Measurements from ENCODE around the gene TPSB2.
"Not testable (repeated sequence)": the region's sequence is repeated elsewhere in the genome, so short reads cannot be mapped to it uniquely, and the experiment has no call there.

TPSB2 gene

DNA sequence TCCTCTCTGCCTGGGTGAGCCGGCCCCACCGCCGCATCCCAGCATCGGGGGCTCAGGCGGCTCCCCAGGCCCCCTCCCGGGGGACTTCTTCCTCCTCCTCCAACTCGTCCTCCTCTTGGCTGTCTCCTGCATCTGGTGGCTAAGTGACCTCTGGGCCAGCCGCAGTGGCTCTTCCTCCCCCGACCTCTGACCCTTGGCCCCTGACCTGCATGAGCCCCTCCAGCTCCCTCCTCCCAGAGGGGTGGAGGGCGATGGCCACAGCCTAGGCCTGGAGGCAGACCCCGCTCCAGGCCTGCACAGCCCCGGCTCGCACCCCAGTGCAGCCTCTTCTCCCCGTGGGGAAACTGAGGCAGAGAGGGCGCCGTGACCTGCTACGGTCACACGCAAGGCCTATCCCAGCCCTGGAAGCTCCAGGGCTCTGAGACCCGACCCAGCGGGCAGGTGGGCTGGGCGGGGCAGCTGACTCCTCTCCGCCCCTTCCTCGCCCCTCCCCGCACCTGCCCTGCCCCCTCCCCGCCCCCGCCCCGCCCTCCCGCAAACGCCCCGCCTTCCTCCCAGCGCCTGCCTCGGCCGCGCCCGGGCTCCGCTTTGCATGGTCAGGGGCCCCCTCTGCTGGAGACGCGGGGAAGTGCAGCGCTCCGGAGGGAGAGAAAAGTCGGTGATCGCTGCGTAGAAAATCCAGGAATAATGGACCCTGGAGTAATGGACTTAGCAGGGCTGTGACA lies 19.2 kb upstream of the TPSB2 start:
- H3K9me3 ChIP-seq (replicated peaks; ENCODE audit: low read length); H3K36me3 ChIP-seq (ENCODE audit: insufficient read depth, low read length); H3K4me3 ChIP-seq (ENCODE audit: low read length): not testable (repeated sequence)

DNA sequence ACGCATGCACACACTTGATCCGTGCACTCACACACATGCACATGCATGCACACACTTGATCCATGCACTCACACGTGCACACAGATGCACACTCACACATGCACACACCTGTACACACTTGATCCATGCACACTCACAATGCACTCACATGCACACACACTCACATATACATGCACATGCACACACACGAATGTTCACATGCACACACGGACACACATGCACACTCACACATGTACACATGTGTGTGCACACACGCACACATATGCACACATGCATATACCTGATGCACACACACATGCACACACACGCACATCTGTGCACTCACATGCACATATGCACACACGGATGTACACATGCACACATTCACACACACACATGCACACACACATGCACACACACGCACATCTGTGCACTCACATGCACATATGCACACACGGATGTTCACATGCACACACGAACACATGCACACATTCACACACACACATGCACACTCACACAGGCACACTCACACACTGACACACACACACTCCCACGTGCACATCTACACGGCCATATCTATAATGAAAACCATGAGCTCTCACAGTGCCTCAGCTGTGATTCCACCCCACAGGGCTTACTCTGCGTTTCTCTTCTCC lies 18.0 kb upstream of the TPSB2 start:
- not testable (repeated sequence) for H3K9ac ChIP-seq (ENCODE audit: low read depth, low read length); H3K4me1 ChIP-seq (ENCODE audit: control insufficient read depth, insufficient read depth, low read length); H3K4me3 ChIP-seq (ENCODE audit: low read length); H3K4me2 ChIP-seq (ENCODE audit: low read length); H3K36me3 ChIP-seq (ENCODE audit: insufficient read depth, low read length); H3K9me3 ChIP-seq (replicated peaks; ENCODE audit: low read length)
- peaks cover 20% of the 10 kb centered on the region for H3K27me3 ChIP-seq (ENCODE audit: control insufficient read depth, insufficient read depth, low read length)

More for the DNA sequence above, 19.2 kb upstream of the TPSB2 start:
- H3K4me2 ChIP-seq (ENCODE audit: low read length); H3K4me1 ChIP-seq (ENCODE audit: control insufficient read depth, insufficient read depth, low read length); H3K9ac ChIP-seq (ENCODE audit: low read depth, low read length): not testable (repeated sequence)
- peaks cover 20% of the 10 kb centered on the region for H3K27me3 ChIP-seq (ENCODE audit: control insufficient read depth, insufficient read depth, low read length)

DNA sequence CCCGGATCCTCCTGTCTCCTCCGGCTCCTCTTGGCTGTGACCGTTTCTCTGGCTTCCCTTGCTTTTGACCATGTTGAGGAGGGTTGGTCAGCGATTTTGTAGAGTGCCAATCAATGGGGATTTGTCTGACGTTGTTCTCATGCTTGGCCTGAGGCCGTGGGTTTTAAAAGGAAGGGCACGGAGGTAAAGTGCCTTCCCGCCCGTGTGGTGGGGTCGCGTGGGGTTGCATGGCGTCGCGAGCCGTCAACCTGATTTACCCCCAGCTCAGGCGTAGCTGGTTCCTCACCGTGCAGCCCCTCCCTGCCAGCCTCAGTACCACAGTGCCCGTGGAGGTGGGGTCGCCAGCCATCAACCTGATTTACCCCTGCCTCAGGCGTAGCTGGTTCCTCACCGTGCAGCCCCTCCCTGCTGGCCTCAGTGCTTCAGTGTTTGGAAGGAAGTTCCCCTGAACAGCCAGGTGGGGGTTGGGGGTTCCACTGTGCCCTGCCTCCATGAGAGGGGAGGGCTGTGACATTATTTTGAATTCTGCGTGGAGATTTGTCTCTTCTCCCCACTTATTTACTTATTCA lies 15.6 kb upstream of the TPSB2 start:
- Histone ChIP-seq H3K4me1 (ENCODE audit: control insufficient read depth, insufficient read depth, low read length) (no peaks in the 10 kb centered on the region), H3K9ac (ENCODE audit: low read depth, low read length) (no peak overlapping the region), H3K4me2 (ENCODE audit: low read length) (no peak overlapping the region), H3K27me3 (ENCODE audit: control insufficient read depth, insufficient read depth, low read length) (peaks cover 20% of the 10 kb centered on the region), H3K9me3 (replicated peaks; ENCODE audit: low read length) (no peaks in the 10 kb centered on the region), H3K36me3 (ENCODE audit: insufficient read depth, low read length) (no peaks in the 10 kb centered on the region), H3K4me3 (ENCODE audit: low read length) (no peak overlapping the region)

DNA sequence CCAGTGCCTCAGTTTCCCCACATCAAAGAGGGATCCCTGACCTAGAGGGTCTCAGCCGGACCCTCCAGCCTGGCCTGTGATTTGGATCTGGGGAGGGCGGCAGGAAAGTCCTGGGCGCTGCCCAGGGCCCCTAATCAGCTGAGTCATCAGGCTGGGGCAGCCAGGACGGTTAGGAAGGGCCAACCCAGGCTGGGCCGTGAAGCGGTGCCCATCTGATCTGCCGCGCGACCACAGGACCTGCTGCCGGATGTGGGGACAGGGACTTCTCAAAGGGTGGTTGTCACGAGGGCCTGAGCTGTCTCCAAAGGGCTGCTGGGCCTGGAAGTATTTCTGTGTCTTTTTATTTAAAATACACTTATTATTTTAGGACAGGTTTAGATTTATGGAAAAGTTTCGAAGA lies 14.9 kb upstream of the TPSB2 start:
- Histone ChIP-seq H3K4me3 (ENCODE audit: low read length) (no peak overlapping the region), H3K9me3 (replicated peaks; ENCODE audit: low read length) (no peaks in the 10 kb centered on the region), H3K36me3 (ENCODE audit: insufficient read depth, low read length) (no peaks in the 10 kb centered on the region), H3K4me2 (ENCODE audit: low read length) (no peak overlapping the region), H3K9ac (ENCODE audit: low read depth, low read length) (no peak overlapping the region), H3K27me3 (ENCODE audit: control insufficient read depth, insufficient read depth, low read length) (peaks cover 20% of the 10 kb centered on the region), H3K4me1 (ENCODE audit: control insufficient read depth, insufficient read depth, low read length) (no peaks in the 10 kb centered on the region)

DNA sequence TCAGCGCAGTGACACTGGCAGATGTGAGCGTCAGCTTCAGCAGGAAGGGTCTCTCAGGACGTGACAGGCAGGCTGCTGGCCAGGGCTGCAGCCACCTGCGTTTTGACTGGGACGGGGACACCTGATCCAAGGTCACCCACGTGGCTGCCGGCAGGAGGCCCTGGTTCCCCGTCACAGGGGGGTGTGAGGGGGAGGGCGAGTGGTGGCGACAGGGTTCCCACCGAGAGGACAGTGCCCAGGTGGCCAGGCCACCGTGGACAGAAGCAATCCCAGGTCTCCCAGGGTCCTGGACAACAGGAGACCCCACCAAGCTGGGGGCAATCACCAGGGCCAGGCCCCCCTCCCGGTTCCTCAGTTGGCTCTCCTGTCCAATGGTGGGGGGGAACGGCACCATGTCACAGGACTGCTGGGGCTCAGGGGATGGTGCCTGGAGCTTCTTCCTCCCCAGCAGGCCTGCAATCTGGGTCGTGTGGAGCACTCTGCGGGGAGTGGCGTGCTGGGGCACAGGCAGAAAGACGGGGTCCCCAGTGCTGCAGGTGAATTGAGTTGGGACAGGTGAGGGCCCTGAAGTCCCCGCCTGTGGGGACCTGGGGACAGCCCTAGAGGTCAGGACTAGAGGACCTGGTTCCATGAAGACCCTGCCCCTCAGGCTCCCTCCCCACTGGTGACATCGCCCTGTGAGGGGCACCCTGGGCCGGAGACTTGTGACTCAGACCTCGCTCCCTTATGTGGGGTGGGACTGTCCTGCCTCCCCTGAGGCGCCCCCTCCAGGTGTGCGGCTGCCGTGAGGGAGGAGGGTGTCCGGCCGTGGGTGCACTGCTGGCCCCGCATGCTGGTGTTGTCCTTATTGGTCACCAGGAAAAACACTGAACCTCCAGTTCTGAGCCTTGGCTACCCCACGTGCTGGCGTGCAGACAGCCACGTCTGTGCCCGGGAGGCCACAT lies 14.2 kb upstream of the TPSB2 start:
- not testable (repeated sequence) for H3K36me3 ChIP-seq (ENCODE audit: insufficient read depth, low read length); H3K4me3 ChIP-seq (ENCODE audit: low read length); H3K9me3 ChIP-seq (replicated peaks; ENCODE audit: low read length); H3K9ac ChIP-seq (ENCODE audit: low read depth, low read length); H3K4me2 ChIP-seq (ENCODE audit: low read length); H3K4me1 ChIP-seq (ENCODE audit: control insufficient read depth, insufficient read depth, low read length)
- peaks cover 20% of the 10 kb centered on the region for H3K27me3 ChIP-seq (ENCODE audit: control insufficient read depth, insufficient read depth, low read length)

DNA sequence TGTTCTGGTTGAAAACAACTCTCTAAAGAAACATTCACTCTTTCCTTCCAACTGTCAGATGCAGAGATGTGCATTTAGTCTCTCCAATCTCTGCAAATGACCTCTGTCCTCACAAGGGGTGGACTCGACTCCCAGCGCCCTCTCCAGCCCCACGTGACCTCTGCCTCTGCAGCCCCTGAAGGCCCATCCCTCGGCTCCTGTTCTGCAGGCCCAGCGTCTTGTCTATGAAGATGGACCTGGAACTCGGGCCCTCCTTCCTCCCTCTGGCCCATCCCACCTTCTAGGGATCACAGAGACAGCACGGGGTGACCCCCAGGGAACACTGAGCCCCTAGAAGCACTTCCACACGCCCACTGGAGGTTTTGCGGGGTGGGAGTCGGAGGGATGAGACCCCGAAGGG lies 13.4 kb upstream of the TPSB2 start:
- not testable (repeated sequence) for H3K4me1 ChIP-seq (ENCODE audit: control insufficient read depth, insufficient read depth, low read length); H3K4me3 ChIP-seq (ENCODE audit: low read length); H3K9me3 ChIP-seq (replicated peaks; ENCODE audit: low read length); H3K4me2 ChIP-seq (ENCODE audit: low read length); H3K36me3 ChIP-seq (ENCODE audit: insufficient read depth, low read length); H3K9ac ChIP-seq (ENCODE audit: low read depth, low read length)
- peaks cover 20% of the 10 kb centered on the region for H3K27me3 ChIP-seq (ENCODE audit: control insufficient read depth, insufficient read depth, low read length)

DNA sequence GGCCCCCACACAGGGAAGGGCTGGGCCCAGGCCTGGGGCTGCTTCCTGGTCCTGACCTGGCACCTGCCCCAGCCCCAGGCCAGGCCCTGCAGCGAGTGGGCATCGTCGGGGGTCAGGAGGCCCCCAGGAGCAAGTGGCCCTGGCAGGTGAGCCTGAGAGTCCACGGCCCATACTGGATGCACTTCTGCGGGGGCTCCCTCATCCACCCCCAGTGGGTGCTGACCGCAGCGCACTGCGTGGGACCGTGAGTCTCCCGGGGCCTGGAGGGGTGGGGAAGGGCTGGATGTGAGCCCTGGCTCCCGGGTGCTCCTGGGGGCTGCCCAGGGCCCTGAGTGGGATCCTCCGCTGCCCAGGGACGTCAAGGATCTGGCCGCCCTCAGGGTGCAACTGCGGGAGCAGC lies 11.1 kb upstream of the TPSB2 start:
- not testable (repeated sequence) for H3K4me1 ChIP-seq (ENCODE audit: control insufficient read depth, insufficient read depth, low read length); H3K4me3 ChIP-seq (ENCODE audit: low read length); H3K27me3 ChIP-seq (ENCODE audit: control insufficient read depth, insufficient read depth, low read length); H3K4me2 ChIP-seq (ENCODE audit: low read length); H3K9me3 ChIP-seq (replicated peaks; ENCODE audit: low read length); H3K9ac ChIP-seq (ENCODE audit: low read depth, low read length); H3K36me3 ChIP-seq (ENCODE audit: insufficient read depth, low read length)

DNA sequence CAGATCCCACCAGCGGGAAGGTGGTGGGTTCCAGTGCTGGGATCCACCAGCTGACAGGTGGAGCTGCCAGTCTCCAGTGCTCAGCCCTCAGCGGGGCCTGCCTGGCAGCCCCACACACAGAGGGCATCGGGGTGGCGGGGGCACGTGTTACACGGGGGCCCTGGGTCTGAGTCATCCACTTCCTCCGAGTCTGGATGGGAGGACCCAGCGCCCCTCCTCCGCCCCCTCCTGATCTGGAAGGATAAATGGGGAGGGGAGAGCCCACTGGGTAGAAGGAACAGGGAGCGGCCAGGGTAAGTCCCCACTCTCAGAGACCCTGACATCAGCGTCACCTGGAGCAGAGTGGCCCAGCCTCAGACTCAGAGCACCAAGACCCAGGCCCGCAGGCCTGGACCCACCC lies 10.5 kb upstream of the TPSB2 start, which contains the start of gene TPSAB1:
Gene TPSAB1 (plus strand): TSS at position 270 of the 400 bp plus-strand sequence. CDS start 234 bp downstream, outside the sequence.
- H3K4me1 ChIP-seq (ENCODE audit: control insufficient read depth, insufficient read depth, low read length); H3K9me3 ChIP-seq (replicated peaks; ENCODE audit: low read length); H3K27me3 ChIP-seq (ENCODE audit: control insufficient read depth, insufficient read depth, low read length); H3K36me3 ChIP-seq (ENCODE audit: insufficient read depth, low read length); H3K4me3 ChIP-seq (ENCODE audit: low read length); H3K4me2 ChIP-seq (ENCODE audit: low read length); H3K9ac ChIP-seq (ENCODE audit: low read depth, low read length): not testable (repeated sequence)

DNA sequence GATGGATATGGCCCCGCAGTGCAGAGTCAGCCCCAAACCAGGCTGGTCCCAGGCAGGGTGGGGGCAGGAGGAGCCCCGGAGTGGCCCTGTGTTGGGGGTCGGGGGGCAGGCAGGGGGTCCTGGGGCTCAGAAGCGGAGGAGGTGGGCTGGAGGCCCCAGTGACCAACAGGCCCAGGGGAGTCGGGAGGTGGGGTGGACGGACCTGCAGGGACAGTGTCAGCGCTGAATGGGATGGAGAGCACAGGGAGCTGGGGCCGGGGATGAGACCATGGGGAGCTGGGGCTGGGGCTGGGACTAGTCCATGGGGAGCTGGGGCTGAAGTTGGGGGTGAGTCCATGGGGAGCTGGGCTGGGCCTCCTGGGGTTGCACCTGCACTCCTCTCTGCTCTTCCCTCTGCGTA lies 9.6 kb upstream of the TPSB2 start:
- H3K4me2 ChIP-seq (ENCODE audit: low read length); H3K36me3 ChIP-seq (ENCODE audit: insufficient read depth, low read length); H3K9me3 ChIP-seq (replicated peaks; ENCODE audit: low read length); H3K4me1 ChIP-seq (ENCODE audit: control insufficient read depth, insufficient read depth, low read length); H3K4me3 ChIP-seq (ENCODE audit: low read length); H3K27me3 ChIP-seq (ENCODE audit: control insufficient read depth, insufficient read depth, low read length); H3K9ac ChIP-seq (ENCODE audit: low read depth, low read length): not testable (repeated sequence)

DNA sequence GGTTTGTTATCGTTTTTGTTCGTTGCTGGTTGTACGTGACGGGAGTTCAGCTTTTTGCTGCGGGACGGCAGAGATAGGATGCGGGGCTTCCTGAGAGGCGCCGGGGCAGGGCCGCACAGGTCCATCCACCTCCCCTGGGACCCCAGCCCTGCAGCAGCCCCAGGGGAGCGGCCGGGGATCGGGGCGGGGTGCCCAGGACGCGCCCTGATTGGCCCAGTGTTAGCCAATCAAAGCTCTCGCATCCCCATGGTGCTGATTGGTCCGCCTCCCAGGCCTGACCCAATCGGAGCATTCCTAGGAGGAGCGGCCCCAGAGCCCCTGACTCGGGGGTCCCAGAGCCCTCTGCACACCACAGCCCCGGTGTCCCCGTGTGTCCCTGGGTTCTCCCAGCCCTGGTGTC lies 8.9 kb upstream of the TPSB2 start:
- not testable (repeated sequence) for H3K27me3 ChIP-seq (ENCODE audit: control insufficient read depth, insufficient read depth, low read length); H3K9me3 ChIP-seq (replicated peaks; ENCODE audit: low read length); H3K4me3 ChIP-seq (ENCODE audit: low read length); H3K9ac ChIP-seq (ENCODE audit: low read depth, low read length); H3K36me3 ChIP-seq (ENCODE audit: insufficient read depth, low read length); H3K4me1 ChIP-seq (ENCODE audit: control insufficient read depth, insufficient read depth, low read length); H3K4me2 ChIP-seq (ENCODE audit: low read length)

DNA sequence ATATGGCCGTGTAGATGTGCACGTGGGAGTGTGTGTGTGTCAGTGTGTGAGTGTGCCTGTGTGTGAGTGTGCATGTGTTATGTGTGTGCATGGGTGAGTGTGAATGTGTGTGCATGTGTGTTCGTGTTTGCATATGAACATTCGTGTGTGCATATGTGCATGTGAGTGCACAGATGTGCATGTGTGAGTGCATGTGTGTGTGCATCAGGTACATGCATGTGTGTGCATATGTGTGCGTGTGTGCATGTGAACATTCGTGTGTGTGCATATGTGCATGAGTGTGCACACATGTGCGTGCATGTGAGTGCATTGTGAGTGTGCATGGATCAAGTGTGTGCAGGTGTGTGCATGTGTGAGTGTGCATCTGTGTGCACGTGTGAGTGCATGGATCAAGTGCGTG lies 8.0 kb upstream of the TPSB2 start:
- H3K36me3 ChIP-seq (ENCODE audit: insufficient read depth, low read length): no peaks in the 10 kb centered on the region
- H3K9ac ChIP-seq (ENCODE audit: low read depth, low read length): no peak overlapping the region
- no peak overlapping the region for H3K4me3 ChIP-seq (ENCODE audit: low read length)
- no peak overlapping the region for H3K4me2 ChIP-seq (ENCODE audit: low read length)
- H3K4me1 ChIP-seq (ENCODE audit: control insufficient read depth, insufficient read depth, low read length): no peaks in the 10 kb centered on the region
- no peaks in the 10 kb centered on the region for H3K27me3 ChIP-seq (ENCODE audit: control insufficient read depth, insufficient read depth, low read length)
- H3K9me3 ChIP-seq (replicated peaks; ENCODE audit: low read length): no peaks in the 10 kb centered on the region

All from skeletal muscle satellite cell (primary cell).